ENCODE data around the gene SLC38A8.

SLC38A8 gene

DNA sequence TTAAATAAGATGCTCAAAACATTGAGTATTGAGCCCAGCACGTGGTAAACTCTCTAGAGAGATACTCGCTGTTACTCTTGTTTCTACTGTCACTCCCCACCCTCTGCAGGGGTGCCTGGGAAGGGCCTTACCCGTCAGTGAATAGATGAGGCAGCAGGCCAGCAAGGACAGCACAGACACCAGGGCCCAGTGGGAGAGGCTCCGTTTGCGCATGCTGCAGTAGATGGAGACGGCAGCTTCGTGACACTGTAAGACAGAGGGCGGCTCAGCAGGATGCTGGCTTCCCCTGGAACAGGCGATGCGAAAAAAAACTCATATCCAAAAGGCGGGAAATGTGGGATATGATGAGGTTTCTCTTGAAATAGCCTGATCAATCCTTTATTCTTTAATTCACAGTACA lies 20.0 kb downstream of the SLC38A8 start:
- Histone ChIP-seq H3K36me3 (ENCODE audit: insufficient read depth, low read length) (no peaks in the 10 kb centered on the region), H3K9ac (ENCODE audit: low read length) (no peak overlapping the region), H3K4me1 (ENCODE audit: insufficient read depth, low read length) (no peaks in the 10 kb centered on the region), H3K9me3 (ENCODE audit: low read length) (no peaks in the 10 kb centered on the region), H3K27me3 (ENCODE audit: control insufficient read depth in 1 of 2, insufficient read depth in 2 of 2, low read length in 2 of 2) (no peaks in the 10 kb centered on the region), H3K27ac (ENCODE audit: low read depth, low read length) (no peak overlapping the region), H3K4me3 (ENCODE audit: low read depth in 1 of 2, low read length in 2 of 2) (no peak overlapping the region)

DNA sequence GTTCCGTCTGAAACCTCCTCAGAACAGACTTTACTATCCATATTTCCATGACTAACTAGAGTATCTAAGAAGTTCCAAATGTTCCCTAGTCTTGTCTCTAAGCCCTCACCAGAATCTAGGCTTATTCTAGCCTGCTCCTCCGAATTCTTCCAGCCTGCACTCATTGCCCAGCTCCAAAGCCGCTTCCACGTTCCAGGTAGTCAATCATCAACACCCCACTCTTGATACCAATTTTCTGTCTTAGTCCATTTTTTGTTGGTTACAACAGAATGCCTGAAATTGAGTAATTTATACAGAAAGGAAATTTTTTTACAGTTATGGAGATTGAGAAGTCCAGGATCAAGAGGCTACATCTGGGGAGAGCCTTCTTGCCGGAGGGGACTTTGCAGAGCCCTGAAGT lies 21.1 kb downstream of the SLC38A8 start:
- H3K36me3 ChIP-seq (ENCODE audit: insufficient read depth, low read length), result no peaks in the 10 kb centered on the region
- H3K9me3 ChIP-seq (ENCODE audit: low read length), result no peaks in the 10 kb centered on the region
- no peak overlapping the region for H3K27ac ChIP-seq (ENCODE audit: low read depth, low read length)
- no peaks in the 10 kb centered on the region for H3K27me3 ChIP-seq (ENCODE audit: control insufficient read depth in 1 of 2, insufficient read depth in 2 of 2, low read length in 2 of 2)
- no peak overlapping the region for H3K9ac ChIP-seq (ENCODE audit: low read length)
- no peak overlapping the region for H3K4me3 ChIP-seq (ENCODE audit: low read depth in 1 of 2, low read length in 2 of 2)
- no peaks in the 10 kb centered on the region for H3K4me1 ChIP-seq (ENCODE audit: insufficient read depth, low read length)

DNA sequence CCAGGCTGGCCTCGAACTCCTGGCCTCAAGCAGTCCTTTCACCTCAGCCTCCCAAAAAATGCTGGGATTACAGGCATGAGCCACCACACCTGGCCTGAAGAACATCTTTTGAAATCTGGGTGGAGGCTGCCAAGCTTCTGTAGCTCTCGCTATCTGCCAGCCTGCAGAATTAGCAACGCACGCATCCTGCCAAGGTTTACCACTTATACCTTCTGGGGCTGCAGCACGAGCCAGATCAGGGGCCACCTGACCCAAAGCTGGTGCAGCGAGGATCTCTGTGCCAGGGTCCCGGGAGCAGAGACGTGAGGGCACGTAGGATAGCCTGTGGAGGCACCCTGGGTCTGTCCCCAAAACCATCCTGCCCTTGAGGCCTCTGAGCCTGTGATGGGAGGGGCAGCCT lies 22.2 kb downstream of the SLC38A8 start:
- Histone ChIP-seq H3K4me3 (ENCODE audit: low read depth in 1 of 2, low read length in 2 of 2) (no peak overlapping the region), H3K27ac (ENCODE audit: low read depth, low read length) (no peak overlapping the region), H3K36me3 (ENCODE audit: insufficient read depth, low read length) (no peaks in the 10 kb centered on the region), H3K9ac (ENCODE audit: low read length) (no peak overlapping the region), H3K27me3 (ENCODE audit: control insufficient read depth in 1 of 2, insufficient read depth in 2 of 2, low read length in 2 of 2) (no peaks in the 10 kb centered on the region), H3K9me3 (ENCODE audit: low read length) (no peaks in the 10 kb centered on the region), H3K4me1 (ENCODE audit: insufficient read depth, low read length) (no peaks in the 10 kb centered on the region)

DNA sequence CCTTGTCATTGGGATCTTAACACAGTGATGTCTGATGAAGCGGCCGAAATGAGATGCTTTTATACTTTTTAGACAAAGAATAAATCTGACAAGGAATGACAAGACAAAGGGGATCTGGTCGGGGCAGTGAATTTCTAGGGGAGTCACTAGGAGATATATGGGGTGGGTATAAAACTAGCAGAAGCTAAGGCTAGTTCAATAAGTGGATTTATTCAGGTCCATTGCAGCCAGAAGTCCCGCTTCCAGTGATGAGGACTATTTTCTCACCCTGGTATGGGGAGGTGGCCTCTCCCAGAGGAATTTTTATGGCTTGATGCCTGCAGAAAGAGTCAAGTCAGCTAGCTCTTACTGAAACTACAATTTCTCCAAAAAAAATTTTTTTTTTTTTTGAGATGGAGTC lies 23.9 kb downstream of the SLC38A8 start:
- no peaks in the 10 kb centered on the region for H3K36me3 ChIP-seq (ENCODE audit: insufficient read depth, low read length)
- no peak overlapping the region for H3K27ac ChIP-seq (ENCODE audit: low read depth, low read length)
- no peaks in the 10 kb centered on the region for H3K9me3 ChIP-seq (ENCODE audit: low read length)
- no peak overlapping the region for H3K4me3 ChIP-seq (ENCODE audit: low read depth in 1 of 2, low read length in 2 of 2)
- H3K4me1 ChIP-seq (ENCODE audit: insufficient read depth, low read length), result no peaks in the 10 kb centered on the region
- no peaks in the 10 kb centered on the region for H3K27me3 ChIP-seq (ENCODE audit: control insufficient read depth in 1 of 2, insufficient read depth in 2 of 2, low read length in 2 of 2)
- H3K9ac ChIP-seq (ENCODE audit: low read length), result no peak overlapping the region

DNA sequence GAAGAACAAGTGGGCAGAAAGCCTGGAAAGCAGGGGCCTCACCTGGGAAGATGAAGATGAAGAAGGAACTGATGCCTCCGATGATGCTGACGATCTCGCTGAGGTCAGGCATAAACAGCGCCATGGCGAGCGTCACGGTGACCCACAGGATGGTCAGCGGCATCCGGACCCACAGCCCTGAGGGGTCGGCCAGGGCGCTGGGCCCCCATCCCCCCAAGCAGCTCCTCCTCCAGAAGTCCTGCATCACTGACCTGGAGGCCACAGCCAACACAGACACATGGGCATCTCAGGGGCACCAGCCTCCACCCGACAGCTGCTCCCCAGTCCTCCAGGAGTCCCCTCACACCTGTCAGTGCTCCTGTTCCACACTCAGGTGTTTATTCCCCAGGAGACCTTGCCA lies 26.1 kb downstream of the SLC38A8 start:
- Histone ChIP-seq H3K9me3 (ENCODE audit: low read length) (no peaks in the 10 kb centered on the region), H3K36me3 (ENCODE audit: insufficient read depth, low read length) (no peaks in the 10 kb centered on the region), H3K27ac (ENCODE audit: low read depth, low read length) (no peak overlapping the region), H3K4me1 (ENCODE audit: insufficient read depth, low read length) (no peaks in the 10 kb centered on the region), H3K4me3 (ENCODE audit: low read depth in 1 of 2, low read length in 2 of 2) (no peak overlapping the region), H3K9ac (ENCODE audit: low read length) (no peak overlapping the region), H3K27me3 (ENCODE audit: control insufficient read depth in 1 of 2, insufficient read depth in 2 of 2, low read length in 2 of 2) (no peaks in the 10 kb centered on the region)

DNA sequence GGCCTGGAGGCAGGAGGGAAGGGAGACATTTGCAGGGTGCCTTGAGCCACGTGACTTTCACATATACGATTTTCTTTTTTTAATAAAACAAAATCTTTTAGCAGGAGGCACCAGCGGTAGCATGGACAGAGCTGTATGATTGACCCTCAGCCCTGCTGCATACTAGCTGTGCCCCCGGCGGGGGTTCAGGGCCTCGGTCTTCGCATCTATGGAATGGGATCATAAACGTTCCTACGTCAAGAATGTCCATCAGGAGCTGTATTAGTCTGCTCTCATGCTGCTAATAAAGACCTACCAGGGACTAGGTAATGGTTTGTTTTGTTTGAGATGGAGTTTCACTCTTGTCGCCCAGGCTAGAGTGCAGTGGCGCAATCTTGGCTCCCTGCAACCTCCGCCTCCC lies 27.2 kb downstream of the SLC38A8 start:
- H3K27ac ChIP-seq (ENCODE audit: low read depth, low read length), result no peak overlapping the region
- no peak overlapping the region for H3K9ac ChIP-seq (ENCODE audit: low read length)
- no peaks in the 10 kb centered on the region for H3K27me3 ChIP-seq (ENCODE audit: control insufficient read depth in 1 of 2, insufficient read depth in 2 of 2, low read length in 2 of 2)
- no peaks in the 10 kb centered on the region for H3K9me3 ChIP-seq (ENCODE audit: low read length)
- H3K4me3 ChIP-seq (ENCODE audit: low read depth in 1 of 2, low read length in 2 of 2), result no peak overlapping the region
- H3K4me1 ChIP-seq (ENCODE audit: insufficient read depth, low read length), result no peaks in the 10 kb centered on the region
- no peaks in the 10 kb centered on the region for H3K36me3 ChIP-seq (ENCODE audit: insufficient read depth, low read length)

DNA sequence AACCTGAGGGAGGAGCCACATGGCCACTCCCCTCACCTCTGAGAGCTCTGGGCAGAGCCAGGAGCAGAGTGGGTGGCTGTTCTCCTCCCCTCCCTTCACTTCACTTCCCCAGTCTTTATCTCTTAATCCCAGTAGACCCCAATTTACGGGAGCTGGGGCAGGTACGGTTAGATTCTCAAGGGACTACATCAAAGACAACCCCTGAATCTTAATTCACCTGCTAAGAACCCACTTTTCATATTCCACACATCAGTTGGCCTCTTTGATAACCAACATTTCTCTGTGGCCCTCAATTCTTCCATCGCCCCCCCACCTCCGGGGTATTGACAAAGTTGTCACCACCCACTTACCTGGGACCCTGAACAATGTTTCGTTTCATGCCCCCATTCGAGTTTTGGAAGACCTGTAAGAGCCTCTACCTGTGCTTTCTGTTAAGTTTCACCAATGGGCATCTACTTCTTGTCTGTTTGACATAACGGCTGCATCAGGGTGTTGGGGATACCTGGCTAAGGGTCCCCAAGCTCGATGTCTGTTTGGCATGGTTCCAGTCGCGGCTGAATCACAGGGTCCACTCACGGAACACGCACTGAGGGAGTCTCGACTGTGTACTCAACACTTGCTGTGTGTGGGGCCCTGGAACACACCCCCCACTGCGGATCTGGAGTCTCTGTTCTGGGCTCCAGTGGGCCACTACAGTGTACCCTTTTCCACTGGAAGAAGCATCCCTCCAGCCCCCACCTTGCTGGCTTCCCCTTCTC lies 27.8 kb downstream of the SLC38A8 start:
- Histone ChIP-seq H3K27ac (ENCODE audit: low read depth, low read length) (no peak overlapping the region), H3K4me3 (ENCODE audit: low read depth in 1 of 2, low read length in 2 of 2) (no peak overlapping the region), H3K4me1 (ENCODE audit: insufficient read depth, low read length) (no peaks in the 10 kb centered on the region)

DNA sequence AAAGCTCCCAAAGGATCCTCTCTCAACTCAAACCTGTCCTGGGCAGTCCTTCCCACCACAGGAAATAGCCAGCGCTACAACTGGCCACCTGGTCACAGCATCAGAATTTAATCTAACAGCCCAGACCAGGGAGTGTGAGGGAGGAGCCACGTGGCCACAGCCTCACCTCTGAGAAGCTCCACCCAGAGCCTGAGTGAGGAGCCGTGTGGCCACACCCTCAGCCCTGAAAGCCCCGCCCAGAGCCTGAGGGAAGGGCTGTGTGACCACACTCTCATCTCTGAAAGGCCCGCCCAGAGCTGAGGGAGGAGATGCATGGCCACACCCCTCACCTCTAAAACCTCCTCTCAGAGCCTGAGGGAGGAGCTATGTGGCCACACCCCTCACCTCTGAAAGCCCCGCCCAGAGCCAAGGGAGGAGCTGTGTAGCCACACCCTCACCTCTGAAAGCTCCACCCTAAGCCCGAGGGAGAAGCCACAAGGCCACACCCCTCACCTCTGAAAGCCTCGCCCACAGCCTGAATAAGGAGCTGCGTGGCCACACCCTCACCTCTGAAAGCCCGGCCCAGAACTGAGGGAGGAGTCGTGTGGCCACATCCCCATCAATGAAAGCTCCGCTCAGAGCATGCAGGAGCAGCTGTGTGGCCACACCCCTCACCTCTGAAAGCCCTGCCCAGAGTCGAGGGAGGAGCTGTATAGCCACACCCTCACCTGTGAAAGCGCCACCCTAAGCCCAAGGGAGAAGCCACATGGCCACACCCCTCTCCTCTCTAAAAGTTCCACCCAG lies 28.6 kb downstream of the SLC38A8 start:
- Histone ChIP-seq H3K27ac (ENCODE audit: low read depth, low read length) (no peak overlapping the region), H3K9ac (ENCODE audit: low read length) (no peak overlapping the region), H3K4me1 (ENCODE audit: insufficient read depth, low read length) (no peaks in the 10 kb centered on the region), H3K9me3 (ENCODE audit: low read length) (no peaks in the 10 kb centered on the region), H3K36me3 (ENCODE audit: insufficient read depth, low read length) (no peaks in the 10 kb centered on the region), H3K4me3 (ENCODE audit: low read depth in 1 of 2, low read length in 2 of 2) (no peak overlapping the region), H3K27me3 (ENCODE audit: control insufficient read depth in 1 of 2, insufficient read depth in 2 of 2, low read length in 2 of 2) (no peaks in the 10 kb centered on the region)

More for the DNA sequence above, 27.8 kb downstream of the SLC38A8 start:
- Histone ChIP-seq H3K36me3 (ENCODE audit: insufficient read depth, low read length) (no peaks in the 10 kb centered on the region), H3K27me3 (ENCODE audit: control insufficient read depth in 1 of 2, insufficient read depth in 2 of 2, low read length in 2 of 2) (no peaks in the 10 kb centered on the region), H3K9me3 (ENCODE audit: low read length) (no peaks in the 10 kb centered on the region), H3K9ac (ENCODE audit: low read length) (no peak overlapping the region)

DNA sequence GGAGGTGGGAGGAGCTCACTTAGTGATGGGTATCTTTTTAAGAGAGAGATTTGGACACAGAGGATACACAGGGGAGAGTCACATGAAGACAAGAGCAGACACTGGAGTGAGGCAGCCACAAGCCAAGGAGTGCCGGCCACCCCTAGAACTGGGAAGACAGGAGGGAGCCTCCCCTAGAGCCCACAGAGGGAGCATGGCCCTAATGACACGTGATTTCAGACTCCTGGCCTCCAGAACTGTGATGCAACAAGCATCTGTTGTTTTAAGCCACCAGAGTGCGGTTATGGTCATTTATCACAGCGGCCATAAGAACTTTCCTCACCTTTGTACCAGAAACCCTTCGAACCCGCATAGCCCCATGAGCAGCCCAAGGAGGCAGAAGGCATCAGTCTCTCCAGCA lies 33.3 kb downstream of the SLC38A8 start:
- no peaks in the 10 kb centered on the region for H3K9me3 ChIP-seq (ENCODE audit: low read length)
- no peaks in the 10 kb centered on the region for H3K36me3 ChIP-seq (ENCODE audit: insufficient read depth, low read length)
- no peaks in the 10 kb centered on the region for H3K4me1 ChIP-seq (ENCODE audit: insufficient read depth, low read length)
- no peak overlapping the region for H3K27ac ChIP-seq (ENCODE audit: low read depth, low read length)
- no peak overlapping the region for H3K9ac ChIP-seq (ENCODE audit: low read length)
- H3K4me3 ChIP-seq (ENCODE audit: low read depth in 1 of 2, low read length in 2 of 2), result no peak overlapping the region
- H3K27me3 ChIP-seq (ENCODE audit: control insufficient read depth in 1 of 2, insufficient read depth in 2 of 2, low read length in 2 of 2), result no peaks in the 10 kb centered on the region

DNA sequence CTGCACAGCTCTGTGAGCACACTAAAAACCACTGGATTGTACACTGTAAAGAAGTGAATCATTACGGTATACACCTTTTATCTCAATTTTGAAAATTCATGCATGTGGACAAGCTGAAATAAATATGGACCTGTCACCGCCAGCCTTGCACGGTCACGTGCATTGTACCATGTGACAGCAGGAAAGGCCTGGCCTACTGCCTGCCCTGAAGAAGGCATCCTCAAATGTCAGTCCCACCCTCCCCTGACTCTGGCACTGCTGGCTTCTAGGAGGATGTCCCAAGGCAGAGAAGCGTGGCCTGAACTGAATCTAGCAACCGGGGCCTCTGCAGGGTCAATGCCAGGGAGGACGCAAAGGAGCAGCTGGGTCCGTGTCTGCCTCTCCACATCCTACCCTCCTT lies 34.6 kb downstream of the SLC38A8 start:
- Histone ChIP-seq H3K4me3 (ENCODE audit: low read depth in 1 of 2, low read length in 2 of 2) (no peak overlapping the region), H3K9ac (ENCODE audit: low read length) (no peak overlapping the region), H3K9me3 (ENCODE audit: low read length) (no peaks in the 10 kb centered on the region), H3K27me3 (ENCODE audit: control insufficient read depth in 1 of 2, insufficient read depth in 2 of 2, low read length in 2 of 2) (no peaks in the 10 kb centered on the region), H3K4me1 (ENCODE audit: insufficient read depth, low read length) (no peaks in the 10 kb centered on the region), H3K36me3 (ENCODE audit: insufficient read depth, low read length) (no peaks in the 10 kb centered on the region), H3K27ac (ENCODE audit: low read depth, low read length) (no peak overlapping the region)

DNA sequence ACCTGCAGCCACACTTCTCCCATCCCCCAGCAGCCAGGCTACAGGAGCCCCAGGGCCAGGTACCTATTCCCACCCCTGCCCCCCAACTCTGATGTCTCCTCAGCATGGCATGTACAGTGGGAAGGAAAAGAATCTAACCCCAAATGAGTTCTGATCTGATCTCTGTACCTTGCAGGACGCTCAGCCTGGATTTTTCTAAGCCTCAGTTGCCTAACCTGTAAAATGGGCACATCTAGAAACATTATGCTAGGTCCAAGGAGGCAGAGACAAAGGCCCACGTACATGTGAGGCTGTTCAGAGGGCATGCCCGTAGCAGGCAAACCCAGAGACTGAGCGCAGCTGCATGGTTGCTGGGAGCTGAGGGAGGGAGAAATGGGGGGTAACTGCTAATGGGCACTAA lies 35.1 kb downstream of the SLC38A8 start:
- H3K27ac ChIP-seq (ENCODE audit: low read depth, low read length), result no peak overlapping the region
- no peak overlapping the region for H3K4me3 ChIP-seq (ENCODE audit: low read depth in 1 of 2, low read length in 2 of 2)
- H3K9me3 ChIP-seq (ENCODE audit: low read length), result no peaks in the 10 kb centered on the region
- H3K36me3 ChIP-seq (ENCODE audit: insufficient read depth, low read length), result no peaks in the 10 kb centered on the region
- H3K27me3 ChIP-seq (ENCODE audit: control insufficient read depth in 1 of 2, insufficient read depth in 2 of 2, low read length in 2 of 2), result no peaks in the 10 kb centered on the region
- H3K9ac ChIP-seq (ENCODE audit: low read length), result no peak overlapping the region
- no peaks in the 10 kb centered on the region for H3K4me1 ChIP-seq (ENCODE audit: insufficient read depth, low read length)

DNA sequence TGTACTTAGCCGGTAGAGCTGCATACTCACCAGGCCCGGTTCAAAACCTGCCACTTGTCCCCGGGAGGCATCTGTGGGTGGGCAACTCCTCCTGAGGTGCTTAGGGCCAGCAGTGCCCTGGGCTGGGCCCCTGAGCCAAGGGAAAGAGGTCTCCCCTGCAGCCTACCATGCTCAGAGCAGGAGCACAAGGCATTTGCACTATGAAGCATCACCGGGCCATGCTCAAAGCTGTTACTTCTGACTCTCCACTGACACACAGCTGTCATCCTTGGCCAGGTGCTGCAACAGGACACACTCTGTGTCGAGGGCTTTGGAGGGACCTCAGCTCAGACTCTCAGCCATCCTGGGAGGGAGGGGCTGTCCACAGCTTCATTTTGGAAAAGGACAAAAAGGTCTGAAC lies 37.2 kb downstream of the SLC38A8 start:
- Histone ChIP-seq H3K27me3 (ENCODE audit: control insufficient read depth in 1 of 2, insufficient read depth in 2 of 2, low read length in 2 of 2) (no peaks in the 10 kb centered on the region), H3K36me3 (ENCODE audit: insufficient read depth, low read length) (no peaks in the 10 kb centered on the region), H3K9me3 (ENCODE audit: low read length) (no peaks in the 10 kb centered on the region)

More for the DNA sequence above, 37.2 kb downstream of the SLC38A8 start:
- Histone ChIP-seq H3K9ac (ENCODE audit: low read length) (no peak overlapping the region), H3K4me3 (ENCODE audit: low read depth in 1 of 2, low read length in 2 of 2) (no peak overlapping the region), H3K4me1 (ENCODE audit: insufficient read depth, low read length) (no peaks in the 10 kb centered on the region), H3K27ac (ENCODE audit: low read depth, low read length) (no peak overlapping the region)
